Smooth muscle cell (in vitro differentiated cells): ENCODE results near the gene TIE1. TPM values are rescaled to one million over a fixed set of nuclear protein-coding genes. Genes with fewer than 3 reads are reported as not detected.

ENCODE experiments used
- DNase-seq: peaks from one replicate; lab custom pipeline; 2025; ENCODE audit not compliant: unreplicated experiment; lab: John Stamatoyannopoulos, UW
- H2AFZ ChIP-seq: fragments of 200-600 bp; sonication (generic); 2 replicates; pipeline ENCODE4 v1.6.0; 2016; ENCODE audit warnings: antibody characterized with exemption, low read depth, mild to moderate bottlenecking
- H3F3A ChIP-seq: fragments of 200-600 bp; sonication (generic); 2 replicates; pipeline ENCODE4 v1.6.0; 2017; ENCODE audit warnings: antibody characterized with exemption, low read depth
- H3K27ac ChIP-seq: fragments of 200-600 bp; sonication (generic); 2 replicates; pipeline ENCODE4 v1.5.1; 2016; ENCODE audit warnings: low read depth, mild to moderate bottlenecking
- H3K27me3 ChIP-seq: fragments of 200-600 bp; sonication (generic); 2 replicates; pipeline ENCODE4 v1.6.1; 2016; ENCODE audit warnings: low read depth, mild to moderate bottlenecking
- H3K36me3 ChIP-seq: fragments of 200-600 bp; sonication (generic); 2 replicates; pipeline ENCODE4 v1.5.1; 2016; ENCODE audit warnings: low read depth
- H3K4me1 ChIP-seq: fragments of 200-600 bp; sonication (generic); 2 replicates; pipeline ENCODE4 v1.5.1; 2016; ENCODE audit warnings: low read depth
- H3K4me2 ChIP-seq: fragments of 200-600 bp; sonication (generic); 2 replicates; pipeline ENCODE4 v1.6.0; 2016; ENCODE audit warnings: mild to moderate bottlenecking
- H3K4me3 ChIP-seq: fragments of 200-600 bp; sonication (generic); 2 replicates; pipeline ENCODE4 v1.5.1; 2016; ENCODE audit warnings: mild to moderate bottlenecking
- H3K79me2 ChIP-seq: fragments of 200-600 bp; sonication (generic); 2 replicates; pipeline ENCODE4 v1.6.0; 2016; ENCODE audit warnings: low read depth, mild to moderate bottlenecking
- H3K9ac ChIP-seq: fragments of 200-600 bp; sonication (generic); 2 replicates; pipeline ENCODE4 v1.6.0; 2016; ENCODE audit warnings: low read depth
- H3K9me3 ChIP-seq: fragments of 200-600 bp; sonication (generic); replicated peaks from 2 replicates; pipeline ENCODE4 v1.5.1; 2016; ENCODE audit warnings: low read depth
- H4K20me1 ChIP-seq: fragments of 200-600 bp; sonication (generic); 2 replicates; pipeline ENCODE4 v1.6.0; 2016; ENCODE audit warnings: low read depth
- CTCF ChIP-seq: fragments of 200-600 bp; sonication (generic); IDR thresholded peaks from 2 replicates; pipeline ENCODE4 v1.5.1; 2017; ENCODE audit warnings: borderline replicate concordance, mild to moderate bottlenecking, antibody characterized with exemption; ENCODE audit not compliant: insufficient read depth, poor library complexity, severe bottlenecking
- WGBS: methylation state at CpG from one replicate; pipeline ENCODE4 v1.1.7; 2016; ENCODE audit warnings: low lambda C conversion rate; 5-methylcytosine and 5-hydroxymethylcytosine counted together
- polyA plus RNA-seq: library from polyadenylated mRNA; unstranded; fragments of >200 nt; fragmentation: Nextera tagmentation; extraction: Ambion mirVana; gene quantifications from 2 replicates; pipeline ENCODE4 v1.2.1, GENCODE V29; 2016
- total RNA-seq: library from RNA; depleted of rRNA; stranded (reverse); fragments of >200 nt; gene quantifications from 2 replicates; pipeline ENCODE4 v1.2.3, GENCODE V29; 2014

The TIE1 gene
- total and polyA plus RNA-seq, 2 experiments from 2014 or later: 0.18 to 0.73 TPM

GRCh38 chr1:43349594-43350306 is 49.0 kb downstream of the TIE1 start:
- no peaks in the 10 kb centered on the region for H3K36me3 ChIP-seq
- H3K4me3 ChIP-seq: peak overlapping the region; percentile 62
- peaks cover 16% of the 10 kb centered on the region for H3K4me1 ChIP-seq
- no peaks in the 10 kb centered on the region for H3K9me3 ChIP-seq
- H3F3A ChIP-seq: peaks cover 5% of the 10 kb centered on the region
- H3K9ac ChIP-seq: peak overlapping the region; percentile 67
- peak overlapping the region; percentile 76 for H2AFZ ChIP-seq
- H3K79me2 ChIP-seq: no peaks in the 10 kb centered on the region
- H4K20me1 ChIP-seq: no peaks in the 10 kb centered on the region
- no peak for TF ChIP-seq CTCF
- H3K4me2 ChIP-seq: peak overlapping the region; percentile 95
- peak overlapping the region; percentile 71 for H3K27ac ChIP-seq
- DNase-seq: no peak
- H3K27me3 ChIP-seq: no peaks in the 10 kb centered on the region
- 10% methylated on average over 10 of the region's 11 CpGs for WGBS

- 100% methylated on average over 1 of the region's 1 CpG for WGBS
- no peak for TF ChIP-seq CTCF
- H3K4me3 ChIP-seq: no peak overlapping the region
Measured at GRCh38 chr1:43350976-43351375, 50.2 kb downstream of the TIE1 start.

GRCh38 chr1:43351421-43352350 is 50.9 kb downstream of the TIE1 start:
- no peak overlapping the region for H3K27ac ChIP-seq
- no peaks in the 10 kb centered on the region for H3K79me2 ChIP-seq
- TF ChIP-seq CTCF: no peak
- peaks cover 5% of the 10 kb centered on the region for H3F3A ChIP-seq
- no peaks in the 10 kb centered on the region for H3K36me3 ChIP-seq
- no peak overlapping the region for H3K4me3 ChIP-seq
- WGBS: 91% methylated on average over 10 of the region's 10 CpGs
- H2AFZ ChIP-seq: no peak overlapping the region
- no peaks in the 10 kb centered on the region for H3K9me3 ChIP-seq
- peaks cover 15% of the 10 kb centered on the region for H3K4me1 ChIP-seq
- H4K20me1 ChIP-seq: no peaks in the 10 kb centered on the region
- no peaks in the 10 kb centered on the region for H3K27me3 ChIP-seq
- H3K4me2 ChIP-seq: no peak overlapping the region
- H3K9ac ChIP-seq: no peak overlapping the region
- no peak for DNase-seq

More at GRCh38 chr1:43350976-43351375, 50.2 kb downstream of the TIE1 start:
- Histone ChIP-seq H3K9me3 (no peaks in the 10 kb centered on the region), H3K9ac (no peak overlapping the region), H2AFZ (no peak overlapping the region), H3K79me2 (no peaks in the 10 kb centered on the region), H3K27ac (no peak overlapping the region), H3K4me1 (peaks cover 16% of the 10 kb centered on the region), H4K20me1 (no peaks in the 10 kb centered on the region), H3K36me3 (no peaks in the 10 kb centered on the region), H3K27me3 (no peaks in the 10 kb centered on the region), H3F3A (peaks cover 5% of the 10 kb centered on the region), H3K4me2 (no peak overlapping the region)
- DNase-seq: no peak
